ENCODE results near the gene UNC5CL. TPM values are rescaled to one million over a fixed set of nuclear protein-coding genes. Genes with fewer than 3 reads are reported as not detected.
A peak's percentile ranks its signal among the peaks of the same experiment; 100 is the strongest.

UNC5CL gene
- total and polyA plus RNA-seq, 9 of the 15 experiments (the other 6 are each of a cell fraction or from before 2014, with no cell fraction given): 0.07 to 1.8 (median 0.62) TPM; not detected in 1

GRCh38 chr6:41073968-41074691, 35.1 kb upstream of the UNC5CL start (continued):
- TF ChIP-seq GTF2E2 (tag; IDR thresholded peaks at IDR 0.05) (peak; percentile 8; the same call in 1 of the 2 replicates), BRF1 (IDR thresholded peaks at IDR 0.05; ENCODE audit: borderline replicate concordance, extremely low read depth, insufficient read length) (no peak), ESRRA (IDR thresholded peaks at IDR 0.05; ENCODE audit: borderline replicate concordance, low read depth) (no peak)

GRCh38 chr6:41073203-41073967, 34.4 kb upstream of the UNC5CL start:
- peak overlapping the region; percentile 75 for H2AFZ ChIP-seq (ENCODE audit: low read depth, low read length)
- CTCF ChIA-PET (ENCODE audit: low intra/inter-chr PET ratio): interaction anchor here (0.7 kb wide), 1 partner anchor 1777 kb away, joined by 3 read pairs; no protein-coding TSS in a partner anchor
- peaks cover 70% of the 10 kb centered on the region for H3K79me2 ChIP-seq (ENCODE audit: control insufficient read depth, insufficient read depth, low read length)
- TF ChIP-seq TAF7 (tag; IDR thresholded peaks at IDR 0.05) (peak; percentile 24; the same call in 1 of the 2 replicates), PCBP2 (IDR thresholded peaks at IDR 0.05; ENCODE audit: low read depth, low read length, poor library complexity, severe bottlenecking) (no peak), RNF2 (IDR thresholded peaks at IDR 0.05) (peak; percentile 76; the same call in 1 of the 2 replicates), NFE2L1 (tag; IDR thresholded peaks at IDR 0.05; ENCODE audit: borderline replicate concordance, low read depth) (no peak), FOXP1 (CRISPR knock-in tag; IDR thresholded peaks at IDR 0.05) (peak; percentile 33; the same call in 1 of the 2 replicates), ZNF518B (CRISPR knock-in tag; IDR thresholded peaks at IDR 0.05) (no peak), GTF3C2 (IDR thresholded peaks at IDR 0.05; ENCODE audit: borderline replicate concordance, extremely low read depth, insufficient read length) (no peak), KLF1 (tag; IDR thresholded peaks at IDR 0.05) (peak; percentile 70; the same call in 1 of the 2 replicates)

More at GRCh38 chr6:41073203-41073967, 34.4 kb upstream of the UNC5CL start:
- Histone ChIP-seq H3K4me2 (ENCODE audit: insufficient read depth, low read length) (peak overlapping the region; percentile 99), H4K20me1 (replicated peaks; ENCODE audit: control insufficient read depth, insufficient read depth, low read length) (no peaks in the 10 kb centered on the region), H3K27ac (ENCODE audit: extremely low read depth, low read depth, low read length) (peak overlapping the region; percentile 94), H3K9me3 (replicated peaks; ENCODE audit: control insufficient read depth, insufficient read depth, low read depth, low read length) (no peaks in the 10 kb centered on the region), H3K9ac (ENCODE audit: insufficient read depth in 1 of 2, low read depth in 2 of 2, low read length in 2 of 2) (peak overlapping the region; percentile 96 to 97), H3K9me1 (ENCODE audit: control insufficient read depth, insufficient read depth, low read length) (no peaks in the 10 kb centered on the region), H3K4me1 (replicated peaks in 1 of 2; ENCODE audit: control insufficient read depth in 2 of 2, insufficient read depth in 2 of 2, low read length in 2 of 2) (peaks cover 9 to 21% of the 10 kb centered on the region in 2 experiments), H3K27me3 (ENCODE audit: control insufficient read depth in 2 of 2, insufficient read depth in 2 of 2, low read length in 2 of 2) (no peaks in the 10 kb centered on the region), H3K36me3 (ENCODE audit: control insufficient read depth, insufficient read depth, low read length) (peaks cover 31% of the 10 kb centered on the region; the same call in 2 of the 3 replicates), H3K4me3 (peak overlapping the region; percentile 83)
- POLR2A ChIA-PET: interaction anchor here (0.6 to 1.1 kb wide), 3 partner anchors 9 to 1530 kb away, joined by 3 to 4 read pairs (median 3); no protein-coding TSS in a partner anchor
- intact Hi-C loops (cut with micrococcal nuclease) (loop anchor here (5.0 kb wide), 2 partner anchors 76 to 244 kb away; no protein-coding TSS in a partner anchor), in situ Hi-C loops (cut with MboI) (no loop called here)
- peak; percentile 92 to 95 (median 94) for DNase-seq (ENCODE audit: extremely low read depth in 1 of 4, low spot score in 3 of 4)
- no TSS peak for BruUV-seq (replicated peaks)
- WGBS (ENCODE audit: insufficient coverage, low coverage, missing lambda C conversion rate): under 1% methylated on average over 47 of the region's 74 CpGs
- peak; percentile 80 for FAIRE-seq
- peak; percentile 66 for ATAC-seq

Measured in K562 (cell line).